Measurements from ENCODE around the gene PATL2. TPM values are rescaled to one million over a fixed set of nuclear protein-coding genes. Genes with fewer than 3 reads are reported as not detected.

Gene PATL2
- total and polyA plus RNA-seq, 2 donors = 0.57 to 1.7 TPM

GRCh38 chr15:44663410-44664308 lies 47.5 kb downstream of the PATL2 start, which contains the start of gene SPG11:
SPG11 (minus strand) TSS chr15:44663662; CDS start chr15:44663647, 15 bp downstream.
- peak; percentile 91 for DNase-seq (ENCODE audit: extremely low spot score)
- Histone ChIP-seq H3K4me3 (ENCODE audit: low read depth, low read length) (peak within 1 kb of the TSS; percentile 61), H3K27ac (ENCODE audit: low read depth) (peak within 1 kb of the TSS; percentile 92), H3K4me1 (ENCODE audit: insufficient read depth) (no peaks in the 10 kb centered on the region), H3K36me3 (ENCODE audit: insufficient read depth) (peaks cover 2% of the 10 kb centered on the region)
- WGBS = 8% methylated on average over 53 of the region's 53 CpGs

DNA sequence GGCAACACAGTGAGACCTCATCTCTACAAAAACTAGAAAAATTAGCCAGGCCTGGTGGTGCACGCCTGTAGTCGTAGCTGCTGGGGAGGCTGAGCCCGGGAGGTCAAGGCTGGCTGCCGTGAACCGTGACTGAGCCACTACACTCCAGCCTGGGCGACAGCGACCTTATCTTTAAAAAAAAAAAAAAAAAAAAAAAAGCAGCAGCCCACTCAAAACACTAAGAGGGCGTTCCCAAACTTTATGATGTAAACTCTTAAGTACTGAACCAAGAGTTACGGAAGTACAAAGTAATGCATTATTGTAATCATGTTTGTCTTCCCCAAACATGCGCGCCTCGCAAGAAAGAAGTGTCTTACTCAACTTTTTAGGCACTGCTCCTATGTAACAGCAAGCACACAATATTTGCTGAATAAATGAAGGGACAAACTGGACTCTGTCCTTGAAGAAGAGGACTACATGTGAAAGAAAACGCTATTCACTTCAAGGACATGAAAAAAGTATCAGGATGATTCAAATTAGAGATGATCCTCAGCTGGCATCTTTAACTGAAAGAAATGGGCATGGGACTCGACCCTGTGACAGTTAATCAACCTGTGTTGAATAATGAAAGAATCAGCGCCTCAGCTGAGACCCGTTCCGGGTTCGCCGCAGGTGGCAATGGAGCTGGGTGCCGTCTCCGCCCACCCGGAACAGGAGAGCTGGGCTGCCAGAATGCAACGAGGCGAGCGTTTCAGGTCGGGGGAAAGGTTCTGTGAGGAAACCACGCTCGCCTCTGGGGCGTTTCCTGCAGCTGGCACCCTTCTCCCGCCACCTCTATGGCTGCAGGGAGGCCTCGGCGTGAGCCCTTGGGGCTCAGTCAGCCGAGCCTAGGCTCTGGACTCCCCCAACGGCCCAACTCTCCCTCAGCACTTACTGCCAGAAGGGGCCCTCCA lies 48.4 kb downstream of the PATL2 start:
- Histone ChIP-seq H3K27ac (ENCODE audit: low read depth) (peak overlapping the region; percentile 92), H3K4me3 (ENCODE audit: low read depth, low read length) (peak overlapping the region; percentile 61), H3K36me3 (ENCODE audit: insufficient read depth) (peaks cover 2% of the 10 kb centered on the region), H3K4me1 (ENCODE audit: insufficient read depth) (no peaks in the 10 kb centered on the region)
- WGBS = 10% methylated on average over 34 of the region's 34 CpGs
- peak; percentile 17 for DNase-seq (ENCODE audit: extremely low spot score)

GRCh38 chr15:44661576-44661975 lies 49.5 kb downstream of the PATL2 start:
- H3K27ac ChIP-seq (ENCODE audit: low read depth) = no peak overlapping the region
- H3K36me3 ChIP-seq (ENCODE audit: insufficient read depth) = peaks cover 2% of the 10 kb centered on the region
- no peak for DNase-seq (ENCODE audit: extremely low spot score)
- no peaks in the 10 kb centered on the region for H3K4me1 ChIP-seq (ENCODE audit: insufficient read depth)
- no peak overlapping the region for H3K4me3 ChIP-seq (ENCODE audit: low read depth, low read length)

DNA sequence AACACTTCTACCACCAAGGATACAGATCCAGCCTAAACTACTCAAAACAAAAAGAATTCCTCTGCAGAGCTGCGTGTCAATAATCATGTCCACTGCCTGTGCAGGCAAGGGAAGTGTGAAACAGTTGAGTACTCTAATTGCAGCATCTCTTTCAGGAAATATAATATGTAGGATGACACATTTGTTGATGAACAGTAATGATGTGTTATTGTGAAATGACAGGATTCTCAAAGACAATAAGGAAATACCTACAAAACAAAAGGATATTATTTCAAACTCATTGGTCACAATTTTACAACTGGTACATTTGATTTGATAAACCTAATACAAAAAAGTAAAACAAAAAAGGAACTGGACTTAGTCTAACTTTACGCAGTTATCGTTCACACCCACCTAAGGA lies 52.1 kb downstream of the PATL2 start:
- Histone ChIP-seq H3K4me3 (ENCODE audit: low read depth, low read length) (no peak overlapping the region), H3K4me1 (ENCODE audit: insufficient read depth) (no peaks in the 10 kb centered on the region), H3K36me3 (ENCODE audit: insufficient read depth) (peaks cover 2% of the 10 kb centered on the region), H3K27ac (ENCODE audit: low read depth) (no peak overlapping the region)
- 94% methylated on average over 3 of the region's 3 CpGs for WGBS
- DNase-seq (ENCODE audit: extremely low spot score) = no peak

DNA sequence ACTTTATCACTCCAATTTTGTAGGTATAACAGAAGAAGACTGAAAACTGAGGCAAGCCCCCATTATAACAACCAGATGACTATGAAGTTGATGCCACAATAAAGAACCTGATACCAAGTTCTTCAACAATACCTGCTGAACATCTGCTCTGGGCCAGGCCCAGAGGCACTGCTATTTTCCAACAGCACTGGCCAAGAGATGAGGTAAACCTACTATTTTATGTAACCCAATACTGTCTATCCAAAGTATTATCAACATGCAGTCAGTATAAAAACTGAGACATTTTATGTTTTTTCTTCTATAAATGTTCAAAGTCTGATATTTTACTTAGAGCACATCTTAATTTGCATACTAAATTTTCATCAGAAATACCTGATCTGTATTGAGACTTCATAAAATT lies 53.7 kb downstream of the PATL2 start:
- DNase-seq (ENCODE audit: extremely low spot score) = no peak
- no peak overlapping the region for H3K27ac ChIP-seq (ENCODE audit: low read depth)
- H3K4me3 ChIP-seq (ENCODE audit: low read depth, low read length) = no peak overlapping the region
- H3K36me3 ChIP-seq (ENCODE audit: insufficient read depth) = peaks cover 4% of the 10 kb centered on the region
- no peaks in the 10 kb centered on the region for H3K4me1 ChIP-seq (ENCODE audit: insufficient read depth)

DNA sequence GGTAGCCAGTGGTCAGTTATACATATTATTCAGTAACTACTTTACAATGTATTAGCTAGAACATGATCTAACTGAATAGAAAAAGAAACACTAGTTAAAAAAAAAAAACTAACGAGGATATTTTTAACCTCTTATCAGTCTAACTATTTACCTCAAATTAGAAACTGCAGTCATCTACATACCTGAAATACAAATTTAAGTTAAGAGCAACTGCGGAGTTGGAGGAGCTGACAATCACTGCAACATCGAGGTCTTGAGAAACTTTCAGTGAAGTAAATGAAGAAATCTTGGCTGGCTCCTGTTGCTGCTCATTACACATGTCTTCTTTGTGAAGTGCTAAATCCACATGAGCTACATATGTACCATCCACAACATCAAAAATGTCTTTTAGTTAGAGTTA lies 54.2 kb downstream of the PATL2 start:
- Histone ChIP-seq H3K27ac (ENCODE audit: low read depth) (no peak overlapping the region), H3K4me3 (ENCODE audit: low read depth, low read length) (no peak overlapping the region), H3K4me1 (ENCODE audit: insufficient read depth) (no peaks in the 10 kb centered on the region), H3K36me3 (ENCODE audit: insufficient read depth) (peaks cover 4% of the 10 kb centered on the region)
- 93% methylated on average over 3 of the region's 3 CpGs for WGBS
- no peak for DNase-seq (ENCODE audit: extremely low spot score)

- Histone ChIP-seq H3K36me3 (ENCODE audit: insufficient read depth) (peaks cover 4% of the 10 kb centered on the region), H3K27ac (ENCODE audit: low read depth) (no peak overlapping the region), H3K4me1 (ENCODE audit: insufficient read depth) (no peaks in the 10 kb centered on the region), H3K4me3 (ENCODE audit: low read depth, low read length) (no peak overlapping the region)
- WGBS = 96% methylated on average over 1 of the region's 1 CpG
- no peak for DNase-seq (ENCODE audit: extremely low spot score)
These were observed 54.8 kb downstream of the PATL2 start for GRCh38 chr15:44656298-44656697.

DNA sequence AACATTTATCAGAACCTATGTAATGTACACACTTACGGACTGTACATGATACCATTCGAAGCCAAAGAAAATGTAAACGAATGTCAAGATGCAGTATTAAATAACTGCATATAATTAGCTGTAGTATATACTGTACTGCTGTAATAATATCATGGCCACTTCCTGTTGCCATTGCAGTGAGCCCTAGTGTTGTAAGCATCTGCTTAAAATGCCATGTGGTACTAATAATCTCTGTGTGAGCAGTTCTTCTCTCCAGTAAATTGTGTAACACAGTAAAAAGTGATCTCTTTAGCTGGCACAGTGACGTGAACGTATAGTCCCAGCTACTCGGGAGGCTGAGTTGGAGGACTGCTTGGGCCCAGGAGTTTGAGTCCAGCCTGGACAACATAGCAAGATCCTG lies 56.3 kb downstream of the PATL2 start:
- Histone ChIP-seq H3K27ac (ENCODE audit: low read depth) (no peak overlapping the region), H3K36me3 (ENCODE audit: insufficient read depth) (peaks cover 4% of the 10 kb centered on the region), H3K4me1 (ENCODE audit: insufficient read depth) (no peaks in the 10 kb centered on the region), H3K4me3 (ENCODE audit: low read depth, low read length) (no peak overlapping the region)
- WGBS = 91% methylated on average over 6 of the region's 6 CpGs
- no peak for DNase-seq (ENCODE audit: extremely low spot score)

GRCh38 chr15:44647637-44648036 lies 63.5 kb downstream of the PATL2 start:
- Histone ChIP-seq H3K4me3 (ENCODE audit: low read depth, low read length) (no peak overlapping the region), H3K4me1 (ENCODE audit: insufficient read depth) (no peaks in the 10 kb centered on the region), H3K36me3 (ENCODE audit: insufficient read depth) (no peaks in the 10 kb centered on the region), H3K27ac (ENCODE audit: low read depth) (no peak overlapping the region)
- DNase-seq (ENCODE audit: extremely low spot score) = no peak

GRCh38 chr15:44647036-44647435 lies 64.1 kb downstream of the PATL2 start:
- Histone ChIP-seq H3K36me3 (ENCODE audit: insufficient read depth) (no peaks in the 10 kb centered on the region), H3K4me1 (ENCODE audit: insufficient read depth) (no peaks in the 10 kb centered on the region), H3K4me3 (ENCODE audit: low read depth, low read length) (no peak overlapping the region), H3K27ac (ENCODE audit: low read depth) (no peak overlapping the region)
- WGBS = 92% methylated on average over 1 of the region's 1 CpG
- DNase-seq (ENCODE audit: extremely low spot score) = no peak

DNA sequence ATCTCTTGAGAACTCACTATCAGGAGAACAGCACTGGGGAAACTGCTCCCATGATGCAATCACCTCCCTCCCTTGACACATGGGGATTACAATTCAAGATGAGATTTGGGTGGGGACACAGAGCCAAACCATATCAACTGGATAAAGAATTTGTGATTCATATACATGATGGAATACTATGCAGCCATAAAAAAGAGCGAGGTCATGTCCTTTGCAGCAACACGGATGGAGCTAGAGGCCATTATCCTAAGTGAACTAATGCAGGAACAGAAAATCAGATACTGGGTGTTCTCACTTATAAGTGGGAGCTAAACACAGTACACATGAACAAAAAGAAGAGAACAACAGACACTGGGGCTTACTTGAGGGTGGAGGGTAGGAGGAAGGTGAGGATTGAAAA lies 64.7 kb downstream of the PATL2 start:
- no peak for DNase-seq (ENCODE audit: extremely low spot score)
- H3K4me1 ChIP-seq (ENCODE audit: insufficient read depth) = no peaks in the 10 kb centered on the region
- no peaks in the 10 kb centered on the region for H3K36me3 ChIP-seq (ENCODE audit: insufficient read depth)
- H3K4me3 ChIP-seq (ENCODE audit: low read depth, low read length) = no peak overlapping the region
- WGBS = 99% methylated on average over 2 of the region's 2 CpGs
- H3K27ac ChIP-seq (ENCODE audit: low read depth) = no peak overlapping the region

DNA sequence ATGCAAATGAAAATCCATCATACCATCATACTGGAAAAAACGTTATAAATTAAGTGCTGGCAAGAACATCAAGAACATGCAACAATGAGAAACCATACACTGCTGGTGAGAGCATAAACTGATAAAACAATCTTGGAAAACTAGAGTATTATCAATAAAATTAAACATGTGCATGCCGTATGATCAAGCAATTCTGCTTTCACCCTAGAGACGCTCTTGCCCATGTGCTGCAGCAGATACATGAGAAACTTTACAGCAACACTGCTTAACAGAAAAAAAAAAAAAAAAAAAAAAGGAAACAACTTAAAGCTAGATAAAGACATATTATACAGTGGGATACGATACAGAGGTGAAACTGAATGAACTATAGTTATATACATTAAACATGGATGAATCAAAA lies 69.5 kb downstream of the PATL2 start:
- H3K4me3 ChIP-seq (ENCODE audit: low read depth, low read length) = no peak overlapping the region
- DNase-seq (ENCODE audit: extremely low spot score) = no peak
- 90% methylated on average over 4 of the region's 4 CpGs for WGBS
- no peaks in the 10 kb centered on the region for H3K4me1 ChIP-seq (ENCODE audit: insufficient read depth)
- no peaks in the 10 kb centered on the region for H3K36me3 ChIP-seq (ENCODE audit: insufficient read depth)
- no peak overlapping the region for H3K27ac ChIP-seq (ENCODE audit: low read depth)

DNA sequence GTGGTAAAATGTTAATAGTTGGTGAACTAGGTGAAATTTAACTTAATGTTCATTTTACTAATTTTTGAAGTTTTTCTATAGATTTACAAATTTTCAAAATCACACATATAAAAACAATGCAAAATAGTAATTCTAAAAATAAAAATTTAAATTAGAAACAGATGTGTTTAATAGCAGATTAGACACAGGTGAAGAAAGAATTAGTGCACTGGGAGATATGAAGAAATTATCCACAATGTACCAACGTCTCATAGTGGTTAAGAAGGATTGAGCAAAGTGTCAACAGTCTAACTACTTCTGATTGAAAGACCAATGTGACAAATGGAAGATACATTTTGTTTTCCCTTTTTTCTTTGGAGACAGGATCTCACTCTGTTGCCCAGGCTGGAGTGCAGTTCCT lies 74.1 kb downstream of the PATL2 start:
- H3K4me3 ChIP-seq (ENCODE audit: low read depth, low read length) = no peak overlapping the region
- no peaks in the 10 kb centered on the region for H3K36me3 ChIP-seq (ENCODE audit: insufficient read depth)
- H3K27ac ChIP-seq (ENCODE audit: low read depth) = no peak overlapping the region
- DNase-seq (ENCODE audit: extremely low spot score) = no peak
- no peaks in the 10 kb centered on the region for H3K4me1 ChIP-seq (ENCODE audit: insufficient read depth)
- WGBS = 93% methylated on average over 1 of the region's 1 CpG

GRCh38 chr15:44633603-44634002 lies 77.5 kb downstream of the PATL2 start:
- no peak for DNase-seq (ENCODE audit: extremely low spot score)
- 93% methylated on average over 5 of the region's 5 CpGs for WGBS
- H3K4me3 ChIP-seq (ENCODE audit: low read depth, low read length) = no peak overlapping the region
- H3K4me1 ChIP-seq (ENCODE audit: insufficient read depth) = no peaks in the 10 kb centered on the region
- peaks cover 2% of the 10 kb centered on the region for H3K36me3 ChIP-seq (ENCODE audit: insufficient read depth)
- H3K27ac ChIP-seq (ENCODE audit: low read depth) = no peak overlapping the region

Data from urinary bladder (tissue), 4 donors.